A673 (cell line): Measurements from ENCODE around the gene SLC6A6.

ENCODE experiments used
- CTCF ChIP-seq: fragments of 300-800, 200-600 bp; sonication (generic); conservative IDR thresholded peaks from 2 replicates; pipeline ENCODE4 v1.5.1; 2017; ENCODE audit warnings: low read depth, mild to moderate bottlenecking, antibody characterized with exemption, low read length, moderate library complexity, mixed read lengths
- EZH2 ChIP-seq: fragments of 200-600 bp; sonication (generic); IDR thresholded peaks from 2 replicates; pipeline ENCODE4 v1.6.1; 2017; ENCODE audit warnings: borderline replicate concordance, low read depth, mild to moderate bottlenecking, mixed read lengths, antibody characterized with exemption, low read length; ENCODE audit not compliant: poor library complexity, severe bottlenecking

- TF ChIP-seq CTCF (no peak), EZH2 (no peak)
These were observed 12.7 kb upstream of the SLC6A6 start for GRCh38 chr3:14389716-14390115.
